Mesenchymal stem cell (in vitro differentiated cells and primary cell): ENCODE measurements around the gene MMP24.
A peak's percentile ranks its signal among the peaks of the same experiment; 100 is the strongest.

Experiments used
- DNase-seq: peaks from one replicate; pipeline ENCODE4 v3.0.0-alpha.2; 2013
- H2AFZ ChIP-seq: one replicate; pipeline ENCODE4 v1.6.1; 2013; ENCODE audit warnings: low read depth, mild to moderate bottlenecking, control low read depth, inconsistent platforms, low read length, moderate library complexity
- H2AK5ac ChIP-seq: 2 replicates; pipeline ENCODE4 v1.6.1; 2013; ENCODE audit warnings: low read length, moderate library complexity, mild to moderate bottlenecking, inconsistent platforms; ENCODE audit not compliant: severe bottlenecking
- H2BK120ac ChIP-seq: one replicate; pipeline ENCODE4 v1.6.1; 2013; ENCODE audit warnings: low read depth, mild to moderate bottlenecking, inconsistent platforms, low read length, moderate library complexity
- H2BK12ac ChIP-seq, 2 experiments: one replicate each; pipeline ENCODE4 v1.6.1; 2013; ENCODE audit warnings: inconsistent platforms in 2 of 2, low read length in 2 of 2, mild to moderate bottlenecking in 2 of 2, moderate library complexity in 2 of 2, control low read depth in 1 of 2
- H2BK15ac ChIP-seq: one replicate; pipeline ENCODE4 v1.6.1; 2013; ENCODE audit warnings: mild to moderate bottlenecking, low read depth, inconsistent platforms; ENCODE audit not compliant: poor library complexity, severe bottlenecking
- H2BK5ac ChIP-seq: 2 replicates; pipeline ENCODE4 v1.6.1; 2013; ENCODE audit warnings: low read depth, mild to moderate bottlenecking, low read length, control low read depth, inconsistent platforms; ENCODE audit not compliant: poor library complexity, severe bottlenecking
- H3K14ac ChIP-seq, 2 experiments: one replicate each; pipeline ENCODE4 v1.6.1; 2013; ENCODE audit warnings: inconsistent platforms in 2 of 2, low read length in 2 of 2, control low read depth in 1 of 2, mild to moderate bottlenecking in 1 of 2, moderate library complexity in 1 of 2
- H3K18ac ChIP-seq, 2 experiments: one replicate each; pipeline ENCODE4 v1.6.1; 2013; ENCODE audit warnings: inconsistent platforms in 2 of 2, low read length in 2 of 2, control low read depth in 1 of 2, low read depth in 1 of 2, mild to moderate bottlenecking in 1 of 2
- H3K23ac ChIP-seq, 2 experiments: one replicate each; pipeline ENCODE4 v1.6.1; 2013; ENCODE audit warnings: inconsistent platforms in 2 of 2, low read length in 2 of 2, mild to moderate bottlenecking in 2 of 2, moderate library complexity in 2 of 2, control low read depth in 1 of 2
- H3K27ac ChIP-seq: 2 replicates; pipeline ENCODE4 v1.5.1; 2013; ENCODE audit warnings: mild to moderate bottlenecking, moderate library complexity, low read length, control low read depth, inconsistent platforms; ENCODE audit not compliant: poor library complexity, severe bottlenecking
- H3K27me3 ChIP-seq, 2 experiments: 2 replicates each; pipeline versions ENCODE4 v1.6.1 to v1.7.0; 2013; ENCODE audit warnings: low read length in 2 of 2, mild to moderate bottlenecking in 2 of 2, moderate library complexity in 2 of 2, control low read depth in 1 of 2, inconsistent platforms in 1 of 2; ENCODE audit not compliant: control insufficient read depth in 1 of 2, insufficient read depth in 1 of 2
- H3K36me3 ChIP-seq, 2 experiments: 2 replicates each; pipeline versions ENCODE4 v1.6.1 to v1.7.0; 2013; ENCODE audit warnings: low read length in 2 of 2, control low read depth in 1 of 2, inconsistent platforms in 1 of 2, low read depth in 1 of 2, mild to moderate bottlenecking in 1 of 2; ENCODE audit not compliant: insufficient read depth in 2 of 2, control insufficient read depth in 1 of 2
- H3K4ac ChIP-seq, 2 experiments: one replicate each; pipeline ENCODE4 v1.6.1; 2013; ENCODE audit warnings: inconsistent platforms in 2 of 2, low read length in 2 of 2, mild to moderate bottlenecking in 2 of 2, moderate library complexity in 2 of 2, control low read depth in 1 of 2, low read depth in 1 of 2
- H3K4me1 ChIP-seq: 2 replicates; pipeline ENCODE4 v1.6.1; 2013; ENCODE audit warnings: low read depth, low read length, control low read depth; ENCODE audit not compliant: control insufficient read depth, insufficient read depth
- H3K4me2 ChIP-seq: 2 replicates; pipeline ENCODE4 v1.6.1; 2013; ENCODE audit warnings: low read length, mild to moderate bottlenecking, inconsistent platforms; ENCODE audit not compliant: poor library complexity, severe bottlenecking
- H3K4me3 ChIP-seq, 2 experiments: 2 replicates each; pipeline versions ENCODE4 v1.5.1 to v1.7.0; 2013; ENCODE audit warnings: low read length in 2 of 2, mild to moderate bottlenecking in 2 of 2, control low read depth in 1 of 2, low read depth in 1 of 2; ENCODE audit not compliant: insufficient read depth in 1 of 2
- H3K79me1 ChIP-seq: replicated peaks from 2 replicates; pipeline ENCODE4 v1.6.1; 2013; ENCODE audit warnings: mild to moderate bottlenecking, control low read depth, low read length, inconsistent platforms; ENCODE audit not compliant: poor library complexity, severe bottlenecking
- H3K9ac ChIP-seq: 2 replicates; pipeline ENCODE4 v1.7.0; 2013; ENCODE audit warnings: mild to moderate bottlenecking, low read length, moderate library complexity
- H3K9me3 ChIP-seq: 2 replicates; pipeline ENCODE4 v1.7.0; 2013; ENCODE audit warnings: mild to moderate bottlenecking, low read length; ENCODE audit not compliant: control insufficient read depth
- H4K8ac ChIP-seq: one replicate; pipeline ENCODE4 v1.6.1; 2013; ENCODE audit warnings: inconsistent platforms, mild to moderate bottlenecking, low read length, moderate library complexity
- H4K91ac ChIP-seq: one replicate; pipeline ENCODE4 v1.6.1; 2013; ENCODE audit warnings: mild to moderate bottlenecking, low read length, inconsistent platforms
- WGBS: methylation state at CpG from one replicate; pipeline ENCODE4 v1.1.7; 2013; ENCODE audit warnings: mixed read lengths; 5-methylcytosine and 5-hydroxymethylcytosine counted together

MMP24 gene

GRCh38 chr20:35240083-35240810 lies 13.8 kb downstream of the MMP24 start:
- H2BK15ac ChIP-seq, result no peak overlapping the region
- H3K4me1 ChIP-seq, result peaks cover 5% of the 10 kb centered on the region
- no peak overlapping the region for H2BK12ac ChIP-seq
- H3K23ac ChIP-seq, result no peak overlapping the region
- no peak overlapping the region for H2BK120ac ChIP-seq
- H3K79me1 ChIP-seq, result no peaks in the 10 kb centered on the region
- no peak overlapping the region for H3K4me2 ChIP-seq
- no peak overlapping the region for H2BK5ac ChIP-seq
- DNase-seq, result no peak
- H3K27me3 ChIP-seq, result no peaks in the 10 kb centered on the region
- no peak overlapping the region for H3K9ac ChIP-seq
- H4K8ac ChIP-seq, result no peak overlapping the region
- peaks cover 3% of the 10 kb centered on the region for H3K9me3 ChIP-seq
- peak overlapping the region; percentile 53 for H2AK5ac ChIP-seq
- H3K14ac ChIP-seq, result no peak overlapping the region
- 79% methylated on average over 5 of the region's 5 CpGs for WGBS
- H3K4me3 ChIP-seq, result no peak overlapping the region
- H3K4ac ChIP-seq, result no peak overlapping the region
- no peak overlapping the region for H3K27ac ChIP-seq
- H4K91ac ChIP-seq, result no peak overlapping the region
- H3K18ac ChIP-seq, result no peak overlapping the region
- no peak overlapping the region for H2AFZ ChIP-seq
- H3K36me3 ChIP-seq, result peaks cover 3 to 4% of the 10 kb centered on the region in 2 experiments

- Histone ChIP-seq H2BK5ac (no peak overlapping the region), H2AK5ac (no peak overlapping the region), H3K36me3 (peaks cover 1 to 3% of the 10 kb centered on the region in 2 experiments), H3K9ac (no peak overlapping the region), H3K79me1 (no peaks in the 10 kb centered on the region), H2BK12ac (no peak overlapping the region), H3K18ac (no peak overlapping the region), H3K27me3 (no peaks in the 10 kb centered on the region), H2BK120ac (no peak overlapping the region), H4K8ac (no peak overlapping the region), H3K14ac (no peak overlapping the region), H4K91ac (no peak overlapping the region), H3K4me2 (no peak overlapping the region), H3K9me3 (peaks cover 3% of the 10 kb centered on the region), H3K4me3 (no peak overlapping the region), H3K23ac (no peak overlapping the region), H2BK15ac (no peak overlapping the region), H2AFZ (no peak overlapping the region), H3K27ac (peak overlapping the region; percentile 41), H3K4ac (no peak overlapping the region), H3K4me1 (peaks cover 5% of the 10 kb centered on the region)
- no peak for DNase-seq
- 94% methylated on average over 2 of the region's 2 CpGs for WGBS
Measured at GRCh38 chr20:35240811-35241293, 14.4 kb downstream of the MMP24 start.

- Histone ChIP-seq H3K4me1 (peaks cover 5% of the 10 kb centered on the region), H3K36me3 (peaks cover 0 to 3% of the 10 kb centered on the region in 2 experiments), H4K91ac (no peak overlapping the region), H4K8ac (no peak overlapping the region), H3K4me2 (no peak overlapping the region), H3K9ac (no peak overlapping the region), H3K4ac (no peak overlapping the region), H2BK12ac (no peak overlapping the region), H2AK5ac (no peak overlapping the region), H3K27me3 (no peaks in the 10 kb centered on the region), H3K9me3 (no peaks in the 10 kb centered on the region), H3K23ac (no peak overlapping the region), H2AFZ (no peak overlapping the region), H3K4me3 (no peak overlapping the region), H3K18ac (no peak overlapping the region), H2BK120ac (no peak overlapping the region), H3K79me1 (peaks cover 1% of the 10 kb centered on the region), H2BK15ac (no peak overlapping the region), H3K27ac (no peak overlapping the region), H3K14ac (no peak overlapping the region), H2BK5ac (no peak overlapping the region)
- no peak for DNase-seq
- WGBS, result 60% methylated on average over 2 of the region's 2 CpGs
Measured at GRCh38 chr20:35243317-35243716, 16.8 kb downstream of the MMP24 start.

GRCh38 chr20:35243986-35244385 lies 17.5 kb downstream of the MMP24 start:
- H2BK12ac ChIP-seq, result no peak overlapping the region
- H3K27ac ChIP-seq, result no peak overlapping the region
- no peak overlapping the region for H2BK120ac ChIP-seq
- no peak overlapping the region for H4K91ac ChIP-seq
- no peak overlapping the region for H3K4ac ChIP-seq
- H3K14ac ChIP-seq, result no peak overlapping the region
- no peaks in the 10 kb centered on the region for H3K9me3 ChIP-seq
- H4K8ac ChIP-seq, result no peak overlapping the region
- H3K4me1 ChIP-seq, result peaks cover 9% of the 10 kb centered on the region
- DNase-seq, result no peak
- peaks cover 0 to 3% of the 10 kb centered on the region in 2 experiments for H3K36me3 ChIP-seq
- H3K4me3 ChIP-seq, result no peak overlapping the region
- no peak overlapping the region for H3K23ac ChIP-seq
- H2AK5ac ChIP-seq, result no peak overlapping the region
- H2AFZ ChIP-seq, result no peak overlapping the region
- WGBS, result 78% methylated on average over 2 of the region's 2 CpGs
- peaks cover 1% of the 10 kb centered on the region for H3K79me1 ChIP-seq
- no peak overlapping the region for H3K9ac ChIP-seq
- no peaks in the 10 kb centered on the region for H3K27me3 ChIP-seq
- no peak overlapping the region for H3K4me2 ChIP-seq
- H3K18ac ChIP-seq, result no peak overlapping the region
- no peak overlapping the region for H2BK15ac ChIP-seq
- H2BK5ac ChIP-seq, result no peak overlapping the region
